Keratinocyte (primary cell): Measurements from ENCODE around the gene FAM13C. TPM values are rescaled to one million over a fixed set of nuclear protein-coding genes. Genes with fewer than 3 reads are reported as not detected.

Experiments
- DNase-seq: peaks from one replicate; pipeline ENCODE4 v3.0.0-alpha.2; 2011; ENCODE audit warnings: low read depth, missing footprints, low spot score
- FAIRE-seq: peaks from 2 replicates; lab custom pipeline; 2011; peaks lifted over from hg19 to GRCh38; lab: Jason Lieb, UNC
- H2AFZ ChIP-seq: 2 replicates; pipeline ENCODE4 v1.6.0; 2012; ENCODE audit warnings: low read length, control low read depth, inconsistent platforms; ENCODE audit not compliant: control insufficient read depth
- H3K27ac ChIP-seq: 2 replicates; pipeline ENCODE4 v1.5.1; 2011; ENCODE audit warnings: low read length; ENCODE audit not compliant: control insufficient read depth, insufficient read depth
- H3K27me3 ChIP-seq: 3 replicates; pipeline ENCODE4 v1.6.0; 2011; ENCODE audit warnings: low read length; ENCODE audit not compliant: control insufficient read depth, insufficient read depth; ENCODE audit errors: extremely low read depth
- H3K36me3 ChIP-seq, 2 experiments: 2 replicates in 1 of 2; 3 replicates in 1 of 2; pipeline ENCODE4 v1.5.1; 2011; ENCODE audit warnings: low read length in 2 of 2, mild to moderate bottlenecking in 1 of 2; ENCODE audit not compliant: control insufficient read depth in 2 of 2, insufficient read depth in 2 of 2; ENCODE audit errors: extremely low read depth in 1 of 2
- H3K4me1 ChIP-seq: 3 replicates; pipeline ENCODE4 v1.5.1; 2011; ENCODE audit warnings: low read length; ENCODE audit not compliant: control insufficient read depth, insufficient read depth; ENCODE audit errors: extremely low read depth
- H3K4me2 ChIP-seq: 3 replicates; pipeline ENCODE4 v1.6.0; 2011; ENCODE audit warnings: low read depth, low read length; ENCODE audit not compliant: control insufficient read depth, insufficient read depth; ENCODE audit errors: extremely low read depth
- H3K4me3 ChIP-seq, 3 experiments: fragments of 200-600 bp in 1 of 3; sonication (generic) in 1 of 3; 2 replicates in 2 of 3; 3 replicates in 1 of 3; pipeline ENCODE4 v1.5.1; 2011 to 2016; ENCODE audit warnings: low read length in 3 of 3, mild to moderate bottlenecking in 3 of 3, control low read depth in 2 of 3, inconsistent platforms in 1 of 3, low read depth in 1 of 3, mixed read lengths in 1 of 3, mixed run types in 1 of 3, moderate library complexity in 1 of 3; ENCODE audit not compliant: control insufficient read depth in 2 of 3, insufficient read depth in 2 of 3; ENCODE audit errors: extremely low read depth in 1 of 3
- H3K79me2 ChIP-seq: 2 replicates; pipeline ENCODE4 v1.6.0; 2012; ENCODE audit warnings: low read length; ENCODE audit not compliant: control insufficient read depth, insufficient read depth
- H3K9ac ChIP-seq: 3 replicates; pipeline ENCODE4 v1.6.0; 2011; ENCODE audit warnings: low read length; ENCODE audit not compliant: control insufficient read depth, insufficient read depth; ENCODE audit errors: extremely low read depth
- H3K9me1 ChIP-seq: 3 replicates; pipeline ENCODE4 v1.6.0; 2011; ENCODE audit warnings: low read length; ENCODE audit not compliant: control insufficient read depth, insufficient read depth; ENCODE audit errors: extremely low read depth
- H3K9me3 ChIP-seq: 2 replicates; pipeline ENCODE4 v1.5.1; 2012; ENCODE audit warnings: low read depth, low read length; ENCODE audit not compliant: control insufficient read depth
- H4K20me1 ChIP-seq: 3 replicates; pipeline ENCODE4 v1.6.0; 2011; ENCODE audit warnings: low read length; ENCODE audit not compliant: control insufficient read depth, insufficient read depth; ENCODE audit errors: extremely low read depth
- EZH2 ChIP-seq: IDR thresholded peaks from one replicate; pipeline ENCODE4 v1.6.1; 2012; ENCODE audit warnings: inconsistent platforms, mild to moderate bottlenecking, low read length, moderate library complexity
- dilution Hi-C: fragments of 300-500 bp; cut with MboI; formaldehyde crosslinking; loops from one replicate; pipeline ENCODE4 v1.7.0; 2020; ENCODE audit warnings: low sequenced_read_pairs; ENCODE audit not compliant: extremely low pct_ligation_motif_present
- polyA plus RNA-seq, 5 experiments: library from polyadenylated mRNA; depleted of rRNA in 3 of 5; stranded (reverse) in 3 of 5; stranded (forward) in 1 of 5; unstranded in 1 of 5; fragments of >200 nt; gene quantifications; 1 replicate in 1 of 5; 2 replicates in 3 of 5; 3 replicates in 1 of 5; pipeline versions ENCODE4 v1.2.1 to v1.2.3, GENCODE V29; 2011 to 2012; ENCODE audit warnings: missing spikeins in 2 of 5, low read depth in 1 of 5, low replicate concordance in 1 of 5
- TF ChIP-seq, protein P1 (sequence below), 3 experiments: IDR thresholded peaks in 1 of 3; conservative IDR thresholded peaks in 1 of 3; optimal IDR thresholded peaks in 1 of 3; 2 replicates in 2 of 3; 3 replicates in 1 of 3; pipeline versions ENCODE3 to v1.5.1; 2011; ENCODE audit warnings: low read length in 3 of 3, mild to moderate bottlenecking in 3 of 3, moderate library complexity in 2 of 3, control low read depth in 1 of 3, inconsistent platforms in 1 of 3; ENCODE audit not compliant: insufficient read depth in 2 of 3; ENCODE audit errors: extremely low read depth in 1 of 3

FAM13C gene
- polyA plus RNA-seq, 1 donor (not counting 4 experiments of a cell fraction or from before 2014, with no cell fraction given): 0.58 TPM

DNA sequence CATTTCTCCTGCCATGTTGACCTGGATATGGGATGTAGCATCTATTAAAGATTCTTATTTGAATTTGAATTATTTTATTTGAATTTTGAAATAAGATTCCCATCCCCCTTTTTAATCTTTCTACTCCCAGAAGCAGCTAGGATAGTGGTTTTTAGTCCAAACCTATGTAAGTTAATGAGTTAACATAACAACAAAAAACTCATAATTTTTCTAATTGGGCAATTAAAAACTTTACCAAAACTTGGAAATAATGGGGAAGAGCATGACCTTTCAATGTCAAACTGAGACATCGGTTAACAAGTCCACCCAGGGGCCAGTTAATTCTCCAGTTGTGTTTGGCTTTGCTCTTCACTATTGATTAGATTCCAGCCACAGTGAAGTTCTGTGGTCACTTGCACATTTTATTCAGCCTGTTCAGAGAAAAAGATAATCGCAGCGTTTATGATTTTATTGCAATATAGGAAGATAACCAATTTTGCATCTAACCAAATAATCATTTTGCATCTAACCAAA lies 1.2 kb upstream of the FAM13C start:
- Histone ChIP-seq H3K9me3 (no peaks in the 10 kb centered on the region), H2AFZ (no peak overlapping the region), H3K9me1 (no peaks in the 10 kb centered on the region), H3K27ac (no peak overlapping the region), H3K4me1 (peaks cover 7% of the 10 kb centered on the region), H3K4me3 (no peak overlapping the region), H3K9ac (no peak overlapping the region), H3K79me2 (no peaks in the 10 kb centered on the region), H3K4me2 (no peak overlapping the region), H4K20me1 (no peaks in the 10 kb centered on the region), H3K27me3 (no peaks in the 10 kb centered on the region), H3K36me3 (no peaks in the 10 kb centered on the region)
- dilution Hi-C loops: no loop called here
- DNase-seq (no peak), FAIRE-seq (no peak)
- TF ChIP-seq, protein P1, sequence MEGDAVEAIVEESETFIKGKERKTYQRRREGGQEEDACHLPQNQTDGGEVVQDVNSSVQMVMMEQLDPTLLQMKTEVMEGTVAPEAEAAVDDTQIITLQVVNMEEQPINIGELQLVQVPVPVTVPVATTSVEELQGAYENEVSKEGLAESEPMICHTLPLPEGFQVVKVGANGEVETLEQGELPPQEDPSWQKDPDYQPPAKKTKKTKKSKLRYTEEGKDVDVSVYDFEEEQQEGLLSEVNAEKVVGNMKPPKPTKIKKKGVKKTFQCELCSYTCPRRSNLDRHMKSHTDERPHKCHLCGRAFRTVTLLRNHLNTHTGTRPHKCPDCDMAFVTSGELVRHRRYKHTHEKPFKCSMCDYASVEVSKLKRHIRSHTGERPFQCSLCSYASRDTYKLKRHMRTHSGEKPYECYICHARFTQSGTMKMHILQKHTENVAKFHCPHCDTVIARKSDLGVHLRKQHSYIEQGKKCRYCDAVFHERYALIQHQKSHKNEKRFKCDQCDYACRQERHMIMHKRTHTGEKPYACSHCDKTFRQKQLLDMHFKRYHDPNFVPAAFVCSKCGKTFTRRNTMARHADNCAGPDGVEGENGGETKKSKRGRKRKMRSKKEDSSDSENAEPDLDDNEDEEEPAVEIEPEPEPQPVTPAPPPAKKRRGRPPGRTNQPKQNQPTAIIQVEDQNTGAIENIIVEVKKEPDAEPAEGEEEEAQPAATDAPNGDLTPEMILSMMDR (optimal IDR thresholded peaks at IDR 0.05 in 1 of 3, IDR thresholded peaks at IDR 0.05 in 1 of 3, conservative IDR thresholded peaks at IDR 0.05 in 1 of 3; ENCODE audit: extremely low read depth in 1 of 3, insufficient read depth in 2 of 3, low read length in 3 of 3): no peak
- TF ChIP-seq EZH2: no peak

DNA sequence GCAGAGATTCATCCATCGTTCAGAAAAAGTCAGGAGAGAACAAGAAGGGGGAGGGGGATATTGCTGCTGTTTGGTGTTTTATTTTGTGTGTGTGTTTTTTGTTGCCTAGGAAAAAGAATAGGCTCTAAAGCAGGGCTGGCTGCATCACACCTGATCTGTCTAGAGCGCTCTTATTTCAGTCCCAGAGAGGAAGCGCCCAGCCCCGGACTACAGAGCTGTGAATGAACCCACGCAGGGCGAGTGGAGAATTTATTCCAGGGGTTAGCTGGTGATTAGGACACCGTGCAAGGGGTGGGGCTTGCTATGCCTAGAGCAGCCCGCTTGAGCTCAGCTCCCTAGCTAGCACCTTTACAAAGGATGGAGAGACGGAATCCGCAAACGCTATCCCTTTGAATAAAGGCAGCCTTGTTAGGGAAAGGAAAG lies 621 bp upstream of the FAM13C start:
- Histone ChIP-seq H3K36me3 (no peaks in the 10 kb centered on the region), H3K9me3 (no peaks in the 10 kb centered on the region), H3K9ac (no peak overlapping the region), H3K9me1 (no peaks in the 10 kb centered on the region), H3K27ac (no peak overlapping the region), H3K4me3 (peak overlapping the region; percentile 28 to 75 (median 73)), H3K4me2 (peak overlapping the region; percentile 96), H3K27me3 (no peaks in the 10 kb centered on the region), H3K4me1 (peaks cover 7% of the 10 kb centered on the region), H3K79me2 (no peaks in the 10 kb centered on the region), H2AFZ (peak overlapping the region; percentile 21), H4K20me1 (no peaks in the 10 kb centered on the region)
- dilution Hi-C loops: no loop called here
- no peak for TF ChIP-seq EZH2
- TF ChIP-seq, protein P1 (optimal IDR thresholded peaks at IDR 0.05 in 1 of 3, IDR thresholded peaks at IDR 0.05 in 1 of 3, conservative IDR thresholded peaks at IDR 0.05 in 1 of 3; ENCODE audit: extremely low read depth in 1 of 3, insufficient read depth in 2 of 3, low read length in 3 of 3): no peak
- FAIRE-seq: peak; percentile 67
- no peak for DNase-seq
